Measurements from ENCODE around the gene OR2AJ1.
"Not testable (repeated sequence)": the region's sequence is repeated elsewhere in the genome, so short reads cannot be mapped to it uniquely, and the experiment has no call there.

The OR2AJ1 gene

GRCh38 chr1:247913786-247914185 is 10.9 kb upstream of the OR2AJ1 start:
- Histone ChIP-seq H3K4me1 (ENCODE audit: control insufficient read depth, insufficient read depth, low read length) (no peaks in the 10 kb centered on the region), H3K36me3 (ENCODE audit: control insufficient read depth, insufficient read depth, low read length) (no peaks in the 10 kb centered on the region), H3K9me3 (ENCODE audit: control insufficient read depth, low read length) (peaks cover 6% of the 10 kb centered on the region), H3K4me3 (ENCODE audit: insufficient read depth, low read depth, low read length) (no peak overlapping the region), H3K27me3 (ENCODE audit: control insufficient read depth, insufficient read depth, low read length, poor library complexity, severe bottlenecking) (no peaks in the 10 kb centered on the region), H3K27ac (ENCODE audit: insufficient read depth, low read depth, low read length, poor library complexity, severe bottlenecking) (no peak overlapping the region)
- WGBS, 2 experiments: 41 to 53% methylated on average over 2 of the region's 2 CpGs

- H3K27ac ChIP-seq (ENCODE audit: insufficient read depth, low read depth, low read length, poor library complexity, severe bottlenecking): no peak overlapping the region
- H3K4me1 ChIP-seq (ENCODE audit: control insufficient read depth, insufficient read depth, low read length): no peaks in the 10 kb centered on the region
- 52% methylated on average over 4 of the region's 4 CpGs for WGBS, 2 experiments
- peaks cover 6% of the 10 kb centered on the region for H3K9me3 ChIP-seq (ENCODE audit: control insufficient read depth, low read length)
- no peaks in the 10 kb centered on the region for H3K36me3 ChIP-seq (ENCODE audit: control insufficient read depth, insufficient read depth, low read length)
- no peaks in the 10 kb centered on the region for H3K27me3 ChIP-seq (ENCODE audit: control insufficient read depth, insufficient read depth, low read length, poor library complexity, severe bottlenecking)
- no peak overlapping the region for H3K4me3 ChIP-seq (ENCODE audit: insufficient read depth, low read depth, low read length)
Measured at GRCh38 chr1:247914941-247915662, 9.6 kb upstream of the OR2AJ1 start.

- 86 to 88% methylated on average over 2 of the region's 2 CpGs for WGBS, 2 experiments
- Histone ChIP-seq H3K36me3 (ENCODE audit: control insufficient read depth, insufficient read depth, low read length) (no peaks in the 10 kb centered on the region), H3K27me3 (ENCODE audit: control insufficient read depth, insufficient read depth, low read length, poor library complexity, severe bottlenecking) (no peaks in the 10 kb centered on the region), H3K4me3 (ENCODE audit: insufficient read depth, low read depth, low read length) (no peak within 1 kb of the TSS), H3K27ac (ENCODE audit: insufficient read depth, low read depth, low read length, poor library complexity, severe bottlenecking) (no peak within 1 kb of the TSS), H3K9me3 (ENCODE audit: control insufficient read depth, low read length) (peaks cover 4% of the 10 kb centered on the region), H3K4me1 (ENCODE audit: control insufficient read depth, insufficient read depth, low read length) (no peaks in the 10 kb centered on the region)
Measured at GRCh38 chr1:247919952-247920351, 4.7 kb upstream of the OR2AJ1 start, which contains the start of gene OR2T8. TSS of gene OR2T8 (plus strand) at chr1:247920252. CDS start at chr1:247921018, 766 bp downstream.

- Histone ChIP-seq H3K4me3 (ENCODE audit: insufficient read depth, low read depth, low read length) (no peak overlapping the region), H3K27ac (ENCODE audit: insufficient read depth, low read depth, low read length, poor library complexity, severe bottlenecking) (no peak overlapping the region), H3K27me3 (ENCODE audit: control insufficient read depth, insufficient read depth, low read length, poor library complexity, severe bottlenecking) (no peaks in the 10 kb centered on the region), H3K36me3 (ENCODE audit: control insufficient read depth, insufficient read depth, low read length) (no peaks in the 10 kb centered on the region), H3K4me1 (ENCODE audit: control insufficient read depth, insufficient read depth, low read length) (no peaks in the 10 kb centered on the region), H3K9me3 (ENCODE audit: control insufficient read depth, low read length) (peaks cover 3% of the 10 kb centered on the region)
- WGBS, 2 experiments: 63 to 87% methylated on average over 2 to 3 of the region's 3 CpGs
Measured at GRCh38 chr1:247923941-247924340, 748 bp upstream of the OR2AJ1 start.

- Histone ChIP-seq H3K27me3 (ENCODE audit: control insufficient read depth, insufficient read depth, low read length, poor library complexity, severe bottlenecking) (no peaks in the 10 kb centered on the region), H3K27ac (ENCODE audit: insufficient read depth, low read depth, low read length, poor library complexity, severe bottlenecking) (no peak overlapping the region), H3K4me1 (ENCODE audit: control insufficient read depth, insufficient read depth, low read length) (no peaks in the 10 kb centered on the region), H3K36me3 (ENCODE audit: control insufficient read depth, insufficient read depth, low read length) (no peaks in the 10 kb centered on the region), H3K4me3 (ENCODE audit: insufficient read depth, low read depth, low read length) (no peak overlapping the region), H3K9me3 (ENCODE audit: control insufficient read depth, low read length) (peaks cover 10% of the 10 kb centered on the region)
- WGBS, 2 experiments: 91 to 93% methylated on average over 8 of the region's 8 CpGs
Measured at GRCh38 chr1:247933989-247934388, 9.3 kb downstream of the OR2AJ1 start.

GRCh38 chr1:247935781-247936180 is 11.1 kb downstream of the OR2AJ1 start:
- Histone ChIP-seq H3K27ac (ENCODE audit: insufficient read depth, low read depth, low read length, poor library complexity, severe bottlenecking) (no peak overlapping the region), H3K4me1 (ENCODE audit: control insufficient read depth, insufficient read depth, low read length) (no peaks in the 10 kb centered on the region), H3K27me3 (ENCODE audit: control insufficient read depth, insufficient read depth, low read length, poor library complexity, severe bottlenecking) (no peaks in the 10 kb centered on the region), H3K4me3 (ENCODE audit: insufficient read depth, low read depth, low read length) (no peak overlapping the region), H3K36me3 (ENCODE audit: control insufficient read depth, insufficient read depth, low read length) (no peaks in the 10 kb centered on the region), H3K9me3 (ENCODE audit: control insufficient read depth, low read length) (peaks cover 3% of the 10 kb centered on the region)
- 84 to 85% methylated on average over 9 of the region's 9 CpGs for WGBS, 2 experiments

GRCh38 chr1:247936415-247936814 is 11.7 kb downstream of the OR2AJ1 start:
- peaks cover 3% of the 10 kb centered on the region for H3K9me3 ChIP-seq (ENCODE audit: control insufficient read depth, low read length)

GRCh38 chr1:247936965-247937734 is 12.5 kb downstream of the OR2AJ1 start:
- not testable (repeated sequence) for H3K27ac ChIP-seq (ENCODE audit: insufficient read depth, low read depth, low read length, poor library complexity, severe bottlenecking); H3K9me3 ChIP-seq (ENCODE audit: control insufficient read depth, low read length); H3K4me1 ChIP-seq (ENCODE audit: control insufficient read depth, insufficient read depth, low read length); H3K36me3 ChIP-seq (ENCODE audit: control insufficient read depth, insufficient read depth, low read length); H3K27me3 ChIP-seq (ENCODE audit: control insufficient read depth, insufficient read depth, low read length, poor library complexity, severe bottlenecking)
- peak overlapping the region; percentile 13 for H3K4me3 ChIP-seq (ENCODE audit: insufficient read depth, low read depth, low read length)
- WGBS, 2 experiments: 64 to 65% methylated on average over 42 to 44 of the region's 44 CpGs

More at GRCh38 chr1:247936415-247936814, 11.7 kb downstream of the OR2AJ1 start:
- H3K4me1 ChIP-seq (ENCODE audit: control insufficient read depth, insufficient read depth, low read length): no peaks in the 10 kb centered on the region
- WGBS, 2 experiments: 89 to 91% methylated on average over 18 of the region's 18 CpGs
- H3K4me3 ChIP-seq (ENCODE audit: insufficient read depth, low read depth, low read length): no peak overlapping the region
- no peak overlapping the region for H3K27ac ChIP-seq (ENCODE audit: insufficient read depth, low read depth, low read length, poor library complexity, severe bottlenecking)
- no peaks in the 10 kb centered on the region for H3K36me3 ChIP-seq (ENCODE audit: control insufficient read depth, insufficient read depth, low read length)
- H3K27me3 ChIP-seq (ENCODE audit: control insufficient read depth, insufficient read depth, low read length, poor library complexity, severe bottlenecking): no peaks in the 10 kb centered on the region

GRCh38 chr1:247942624-247943023 is 17.9 kb downstream of the OR2AJ1 start:
- Histone ChIP-seq H3K36me3 (ENCODE audit: control insufficient read depth, insufficient read depth, low read length) (no peaks in the 10 kb centered on the region), H3K27me3 (ENCODE audit: control insufficient read depth, insufficient read depth, low read length, poor library complexity, severe bottlenecking) (no peaks in the 10 kb centered on the region), H3K4me1 (ENCODE audit: control insufficient read depth, insufficient read depth, low read length) (no peaks in the 10 kb centered on the region), H3K27ac (ENCODE audit: insufficient read depth, low read depth, low read length, poor library complexity, severe bottlenecking) (no peak overlapping the region), H3K4me3 (ENCODE audit: insufficient read depth, low read depth, low read length) (no peak overlapping the region), H3K9me3 (ENCODE audit: control insufficient read depth, low read length) (peaks cover 7% of the 10 kb centered on the region)
- WGBS, 2 experiments: 73 to 80% methylated on average over 6 of the region's 6 CpGs

GRCh38 chr1:247948558-247948957 is 23.9 kb downstream of the OR2AJ1 start, which contains the start of gene OR2L8:
TSS of gene OR2L8 (plus strand) at chr1:247948858. CDS start at chr1:247948858, 0 bp downstream.
- H3K27me3 ChIP-seq (ENCODE audit: control insufficient read depth, insufficient read depth, low read length, poor library complexity, severe bottlenecking): no peaks in the 10 kb centered on the region
- 86 to 88% methylated on average over 3 of the region's 3 CpGs for WGBS, 2 experiments

More at GRCh38 chr1:247948558-247948957, 23.9 kb downstream of the OR2AJ1 start, which contains the start of gene OR2L8:
- no peak within 1 kb of the TSS for H3K27ac ChIP-seq (ENCODE audit: insufficient read depth, low read depth, low read length, poor library complexity, severe bottlenecking)
- H3K9me3 ChIP-seq (ENCODE audit: control insufficient read depth, low read length): peaks cover 7% of the 10 kb centered on the region
- no peak within 1 kb of the TSS for H3K4me3 ChIP-seq (ENCODE audit: insufficient read depth, low read depth, low read length)
- no peaks in the 10 kb centered on the region for H3K36me3 ChIP-seq (ENCODE audit: control insufficient read depth, insufficient read depth, low read length)
- H3K4me1 ChIP-seq (ENCODE audit: control insufficient read depth, insufficient read depth, low read length): no peaks in the 10 kb centered on the region
